SU-DHL-6 (cell line): ENCODE data around the gene ZNF438.

Experiments
- CTCF ChIP-seq: fragments of 200-600 bp; sonication (generic); IDR thresholded peaks from one replicate; pipeline ENCODE4 v1.5.1; 2017; ENCODE audit warnings: antibody characterized with exemption, mild to moderate bottlenecking, low read length, moderate library complexity; ENCODE audit not compliant: insufficient read depth, poor library complexity, severe bottlenecking
- EZH2phosphoT487 ChIP-seq: fragments of 200-600 bp; sonication (generic), shearing (Covaris generic); conservative IDR thresholded peaks from 2 replicates; pipeline ENCODE4 v1.6.1; 2018; ENCODE audit warnings: mild to moderate bottlenecking, antibody characterized with exemption, low read length, moderate library complexity, mixed read lengths

GRCh38 chr10:30943451-30943850, 88.2 kb downstream of the ZNF438 start:
- TF ChIP-seq CTCF (no peak), EZH2phosphoT487 (no peak)
